OCI-LY1 (cell line): ENCODE data around the gene EEPD1.

Source experiments
- H2AFZ ChIP-seq: fragments of 200-600 bp; sonication (generic), shearing (Covaris generic); 2 replicates; pipeline ENCODE4 v1.6.0; 2014; ENCODE audit warnings: antibody characterized with exemption, mild to moderate bottlenecking, low read length
- H3F3A ChIP-seq: fragments of 200-600 bp; sonication (generic), shearing (Covaris generic); 2 replicates; pipeline ENCODE4 v1.6.0; 2014; ENCODE audit warnings: mild to moderate bottlenecking, antibody characterized with exemption, low read length, moderate library complexity; ENCODE audit not compliant: insufficient read depth
- H3K27ac ChIP-seq: fragments of 200-600 bp; sonication (generic); 2 replicates; pipeline ENCODE4 v1.5.1; 2014; ENCODE audit warnings: low read length, mixed run types, mild to moderate bottlenecking, low read depth; ENCODE audit not compliant: poor library complexity, severe bottlenecking
- H3K27me3 ChIP-seq: fragments of 200-600 bp; sonication (generic); 2 replicates; pipeline ENCODE4 v1.6.0; 2014; ENCODE audit warnings: antibody characterized with exemption, mild to moderate bottlenecking, low read length, moderate library complexity; ENCODE audit not compliant: insufficient read depth
- H3K36me3 ChIP-seq: fragments of 200-600 bp; sonication (generic); 2 replicates; pipeline ENCODE4 v1.6.1; 2014; ENCODE audit warnings: mild to moderate bottlenecking, antibody characterized with exemption, low read length, moderate library complexity, mixed read lengths; ENCODE audit not compliant: insufficient read depth
- H3K4me1 ChIP-seq: fragments of 200-600 bp; sonication (generic); 2 replicates; pipeline ENCODE4 v1.5.1; 2014; ENCODE audit warnings: mild to moderate bottlenecking, low read length, moderate library complexity; ENCODE audit not compliant: insufficient read depth, severe bottlenecking
- H3K4me2 ChIP-seq: fragments of 200-600 bp; sonication (generic), shearing (Covaris generic); 2 replicates; pipeline ENCODE4 v1.6.1; 2014; ENCODE audit warnings: low read length
- H3K4me3 ChIP-seq: fragments of 200-600 bp; sonication (generic); 2 replicates; pipeline ENCODE4 v1.5.1; 2014; ENCODE audit warnings: low read length, low read depth, mild to moderate bottlenecking, mixed read lengths; ENCODE audit not compliant: poor library complexity, severe bottlenecking
- H3K79me2 ChIP-seq: fragments of 200-600 bp; shearing (Covaris generic); 2 replicates; pipeline ENCODE4 v1.6.1; 2016; ENCODE audit warnings: mixed run types, low read length, mixed read lengths; ENCODE audit not compliant: insufficient read depth
- H3K9ac ChIP-seq: fragments of 200-600 bp; sonication (generic), shearing (Covaris generic); 2 replicates; pipeline ENCODE4 v1.6.1; 2014; ENCODE audit warnings: mild to moderate bottlenecking, low read length, mixed read lengths
- H3K9me2 ChIP-seq: fragments of 200-600 bp; sonication (generic), shearing (Covaris generic); 2 replicates; pipeline ENCODE4 v1.6.1; 2014; ENCODE audit warnings: low read depth, mild to moderate bottlenecking, low read length, mixed read lengths
- H3K9me3 ChIP-seq: fragments of 200-600 bp; shearing (Covaris generic); 2 replicates; pipeline ENCODE4 v1.6.1; 2014; ENCODE audit warnings: low read length, mixed read lengths
- H4K20me1 ChIP-seq: fragments of 200-600 bp; sonication (generic), shearing (Covaris generic); 2 replicates; pipeline ENCODE4 v1.6.0; 2016; ENCODE audit warnings: mild to moderate bottlenecking, low read length; ENCODE audit not compliant: insufficient read depth
- CTCF ChIP-seq: fragments of 200-600 bp; sonication (generic), shearing (Covaris generic); IDR thresholded peaks from 2 replicates; pipeline ENCODE4 v1.5.1; 2017; ENCODE audit warnings: mild to moderate bottlenecking, antibody characterized with exemption, low read length, moderate library complexity, mixed read lengths
- EZH2 ChIP-seq: fragments of 200-600 bp; sonication (generic), shearing (Covaris generic); IDR thresholded peaks from 2 replicates; pipeline ENCODE4 v1.8.0; 2017; ENCODE audit warnings: borderline replicate concordance, mixed run types, mild to moderate bottlenecking, antibody characterized with exemption, low read length, moderate library complexity, mixed read lengths

EEPD1 gene

GRCh38 chr7:36305226-36305625 lies 152.2 kb downstream of the EEPD1 start:
- H3K4me3 ChIP-seq = no peak overlapping the region
- H3K9me2 ChIP-seq = no peaks in the 10 kb centered on the region
- TF ChIP-seq CTCF (no peak), EZH2 (no peak)
- no peaks in the 10 kb centered on the region for H3K9me3 ChIP-seq
- H3F3A ChIP-seq = no peaks in the 10 kb centered on the region
- H3K36me3 ChIP-seq = no peaks in the 10 kb centered on the region
- no peak overlapping the region for H3K4me2 ChIP-seq
- H3K9ac ChIP-seq = no peak overlapping the region
- H2AFZ ChIP-seq = no peak overlapping the region
- H3K27ac ChIP-seq = no peak overlapping the region
- no peaks in the 10 kb centered on the region for H3K4me1 ChIP-seq
- no peaks in the 10 kb centered on the region for H4K20me1 ChIP-seq
- no peaks in the 10 kb centered on the region for H3K79me2 ChIP-seq
- H3K27me3 ChIP-seq = no peaks in the 10 kb centered on the region

GRCh38 chr7:36305648-36306047 lies 152.6 kb downstream of the EEPD1 start:
- H3K79me2 ChIP-seq = no peaks in the 10 kb centered on the region
- H2AFZ ChIP-seq = no peak overlapping the region
- H3K27ac ChIP-seq = no peak overlapping the region
- no peaks in the 10 kb centered on the region for H3K4me1 ChIP-seq
- H3F3A ChIP-seq = no peaks in the 10 kb centered on the region
- no peaks in the 10 kb centered on the region for H3K36me3 ChIP-seq
- TF ChIP-seq CTCF (no peak), EZH2 (no peak)
- no peak overlapping the region for H3K9ac ChIP-seq
- no peak overlapping the region for H3K4me2 ChIP-seq
- no peak overlapping the region for H3K4me3 ChIP-seq
- no peaks in the 10 kb centered on the region for H3K9me2 ChIP-seq
- H4K20me1 ChIP-seq = no peaks in the 10 kb centered on the region
- no peaks in the 10 kb centered on the region for H3K27me3 ChIP-seq
- H3K9me3 ChIP-seq = no peaks in the 10 kb centered on the region

GRCh38 chr7:36306222-36306621 lies 153.2 kb downstream of the EEPD1 start:
- Histone ChIP-seq H2AFZ (no peak overlapping the region), H3K9me2 (no peaks in the 10 kb centered on the region), H3K27ac (no peak overlapping the region), H3F3A (no peaks in the 10 kb centered on the region), H4K20me1 (no peaks in the 10 kb centered on the region), H3K9me3 (no peaks in the 10 kb centered on the region), H3K79me2 (no peaks in the 10 kb centered on the region), H3K36me3 (no peaks in the 10 kb centered on the region), H3K9ac (no peak overlapping the region), H3K4me2 (no peak overlapping the region), H3K27me3 (no peaks in the 10 kb centered on the region), H3K4me3 (no peak overlapping the region), H3K4me1 (no peaks in the 10 kb centered on the region)
- TF ChIP-seq CTCF (no peak), EZH2 (no peak)
